ENCODE data around the gene ZC3H7A.

ZC3H7A gene

GRCh38 chr16:11705311-11706025 is 91.6 kb downstream of the ZC3H7A start:
- no peak for DNase-seq (ENCODE audit: extremely low spot score)
- TF ChIP-seq HDGF (IDR thresholded peaks at IDR 0.05; ENCODE audit: borderline replicate concordance) (no peak), FOXM1 (IDR thresholded peaks at IDR 0.05; ENCODE audit: borderline replicate concordance) (no peak), TARDBP (IDR thresholded peaks at IDR 0.05) (no peak), ZNF384 (IDR thresholded peaks at IDR 0.05) (no peak), SP1 (IDR thresholded peaks at IDR 0.05) (no peak), BHLHE40 (IDR thresholded peaks at IDR 0.05; ENCODE audit: borderline replicate concordance) (no peak)
- CTCF ChIA-PET: no interaction called here
- POLR2A ChIA-PET: no interaction called here

All from HEK293T (cell line).